Left ventricle myocardium inferior (tissue), 1 donor: ENCODE results near the gene DPEP3. TPM values are rescaled to one million over a fixed set of nuclear protein-coding genes. Genes with fewer than 3 reads are reported as not detected.
"Not testable (repeated sequence)": the region's sequence is repeated elsewhere in the genome, so short reads cannot be mapped to it uniquely, and the experiment has no call there.

Experiments
- DNase-seq: peaks from one replicate; pipeline ENCODE4 v3.0.0-alpha.2; 2020
- H3K27ac ChIP-seq: fragments of 200-600 bp; replicated peaks from 2 replicates; pipeline ENCODE4 v1.8.0; 2021
- H3K27me3 ChIP-seq: fragments of 200-600 bp; 2 replicates; pipeline ENCODE4 v1.8.0; 2021; ENCODE audit warnings: low read depth
- H3K36me3 ChIP-seq: fragments of 200-600 bp; 2 replicates; pipeline ENCODE4 v1.8.0; 2021
- H3K4me1 ChIP-seq: fragments of 200-600 bp; 2 replicates; pipeline ENCODE4 v1.8.0; 2021
- H3K4me3 ChIP-seq: fragments of 200-600 bp; 2 replicates; pipeline ENCODE4 v1.8.0; 2021; ENCODE audit warnings: mild to moderate bottlenecking, moderate library complexity
- H3K9me3 ChIP-seq: fragments of 200-600 bp; replicated peaks from 2 replicates; pipeline ENCODE4 v1.8.0; 2021
- CTCF ChIP-seq: fragments of 200-600 bp; IDR thresholded peaks from 2 replicates; pipeline ENCODE4 v1.8.0; 2021; ENCODE audit warnings: antibody characterized with exemption, mild to moderate bottlenecking, borderline replicate concordance
- intact Hi-C: fragments of 100-400 bp; cut with micrococcal nuclease; formaldehyde crosslinking; loops from one replicate; pipeline ENCODE4 v1.11.0; 2022
- total RNA-seq: library from RNA; stranded (reverse); fragmentation: NEBNext Ultra II Directional; extraction: Animal tissue kit (Norgen Biotek cat#: 25700); gene quantifications from one replicate; pipeline ENCODE4 v1.2.1, GENCODE V29; 2021
- donor health status: DM: no; HTN: yes; CAD: no; lungs with severe emphysema.

DPEP3 gene
- total RNA-seq, 1 donor from 2014 or later = not detected

DNA sequence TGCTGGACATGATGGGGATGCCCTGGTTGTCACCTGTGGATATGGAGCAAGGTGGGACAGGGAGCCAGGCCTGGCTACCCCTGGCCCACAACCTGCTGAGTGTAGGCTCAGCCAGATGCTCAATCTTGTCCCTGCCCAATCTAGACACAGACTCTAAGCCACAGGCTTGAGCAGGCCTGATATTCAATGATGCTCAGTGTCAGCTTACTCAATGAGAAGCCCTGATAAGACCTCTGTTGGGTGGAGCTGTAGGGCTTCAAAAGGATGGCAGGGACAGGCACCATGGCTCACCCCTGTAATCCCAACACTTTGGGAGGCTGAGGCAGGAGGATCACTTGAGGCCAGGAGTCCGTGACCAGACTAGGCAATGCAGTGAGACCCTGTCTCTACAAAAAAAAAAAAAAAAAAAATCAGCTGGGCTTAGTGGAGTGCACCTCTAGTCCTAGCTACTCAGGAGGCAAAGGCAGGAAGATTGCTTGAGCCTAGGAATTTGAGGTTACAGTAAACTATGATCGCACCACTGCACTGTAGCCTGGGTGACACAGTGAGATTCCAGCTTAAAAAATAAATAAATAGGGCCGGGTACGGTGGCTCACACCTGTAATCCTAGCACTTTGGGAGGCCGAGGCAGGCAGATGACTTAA, 39.7 kb downstream of the DPEP3 start:
- DNase-seq = no peak
- intact Hi-C loops = no loop called here
- peak overlapping the region; percentile 80 for H3K27ac ChIP-seq
- H3K27me3 ChIP-seq = no peaks in the 10 kb centered on the region
- H3K9me3 ChIP-seq = no peaks in the 10 kb centered on the region
- H3K36me3 ChIP-seq = peaks cover 54% of the 10 kb centered on the region
- no peak for TF ChIP-seq CTCF
- H3K4me1 ChIP-seq = peaks cover 78% of the 10 kb centered on the region
- no peak overlapping the region for H3K4me3 ChIP-seq

- Histone ChIP-seq H3K4me3 (no peak overlapping the region), H3K27ac (peak overlapping the region; percentile 36), H3K27me3 (no peaks in the 10 kb centered on the region), H3K36me3 (peaks cover 46% of the 10 kb centered on the region), H3K9me3 (no peaks in the 10 kb centered on the region), H3K4me1 (peaks cover 78% of the 10 kb centered on the region)
- no peak for TF ChIP-seq CTCF
- intact Hi-C loops = no loop called here
- DNase-seq = peak; percentile 48
Observed at GRCh38 chr16:67939507-67940445, 40.5 kb downstream of the DPEP3 start.

GRCh38 chr16:67937713-67938112, 42.6 kb downstream of the DPEP3 start:
- Histone ChIP-seq H3K27ac (peak overlapping the region; percentile 94), H3K36me3 (peaks cover 40% of the 10 kb centered on the region), H3K4me1 (peaks cover 70% of the 10 kb centered on the region)
- H3K4me3 ChIP-seq, H3K27me3 ChIP-seq, DNase-seq, H3K9me3 ChIP-seq, intact Hi-C loops: not testable (repeated sequence)

- peak overlapping the region; percentile 94 for H3K27ac ChIP-seq
- DNase-seq = no peak
- TF ChIP-seq CTCF = no peak
- H3K27me3 ChIP-seq = no peaks in the 10 kb centered on the region
- no peaks in the 10 kb centered on the region for H3K9me3 ChIP-seq
- H3K4me1 ChIP-seq = peaks cover 64% of the 10 kb centered on the region
- H3K4me3 ChIP-seq = peak overlapping the region; percentile 91
- H3K36me3 ChIP-seq = peaks cover 33% of the 10 kb centered on the region
- intact Hi-C loops = no loop called here
Observed at GRCh38 chr16:67936880-67937605, 43.3 kb downstream of the DPEP3 start.

- Histone ChIP-seq H3K27ac (peak within 1 kb of the TSS; percentile 94), H3K36me3 (peaks cover 26% of the 10 kb centered on the region), H3K27me3 (no peaks in the 10 kb centered on the region), H3K9me3 (no peaks in the 10 kb centered on the region), H3K4me1 (peaks cover 56% of the 10 kb centered on the region), H3K4me3 (peak within 1 kb of the TSS; percentile 91)
- intact Hi-C loops = no loop called here
- no peak for TF ChIP-seq CTCF
- DNase-seq = peak; percentile 57
Observed at GRCh38 chr16:67936124-67936879, 44.0 kb downstream of the DPEP3 start, which contains the start of gene PSMB10. Gene PSMB10 (minus strand): TSS chr16:67936850. CDS start chr16:67936749, 101 bp downstream.
